Urinary bladder (tissue), 4 donors: ENCODE measurements around the gene SLC6A19. TPM values are rescaled to one million over a fixed set of nuclear protein-coding genes. Genes with fewer than 3 reads are reported as not detected.

Source experiments
- DNase-seq: peaks from one replicate; pipeline ENCODE4 v3.0.0-alpha.2; 2015; ENCODE audit errors: extremely low spot score
- H3K27ac ChIP-seq: one replicate; pipeline ENCODE4 v1.5.1; 2013; ENCODE audit warnings: low read depth, mild to moderate bottlenecking, moderate library complexity
- H3K36me3 ChIP-seq: one replicate; pipeline ENCODE4 v1.6.1; 2013; ENCODE audit warnings: mild to moderate bottlenecking, moderate library complexity; ENCODE audit not compliant: insufficient read depth
- H3K4me1 ChIP-seq: one replicate; pipeline ENCODE4 v1.6.1; 2013; ENCODE audit warnings: mild to moderate bottlenecking, moderate library complexity; ENCODE audit not compliant: insufficient read depth
- H3K4me3 ChIP-seq: one replicate; pipeline ENCODE4 v1.5.1; 2013; ENCODE audit warnings: low read depth, low read length
- WGBS: extraction: QIAGEN DNeasy Blood & Tissue Kit; methylation state at CpG from one replicate; pipeline ENCODE4 v1.1.7; 2013; 5-methylcytosine and 5-hydroxymethylcytosine counted together
- polyA plus RNA-seq: library from polyadenylated mRNA; stranded (reverse); fragments of 200-250 nt; gene quantifications from one replicate; pipeline ENCODE4 v1.2.3, GENCODE V29; 2013
- total RNA-seq: library from RNA; depleted of rRNA; stranded (reverse); fragments of >200 nt; gene quantifications from one replicate; pipeline ENCODE4 v1.2.3, GENCODE V29; 2014
- donor health status: healthy with polysubstance abuse.
- donor health status: healthy.

The SLC6A19 gene
- total and polyA plus RNA-seq, 2 donors: not detected

GRCh38 chr5:1188464-1188863 is 12.9 kb upstream of the SLC6A19 start:
- whole genome bisulfite sequencing: 70% methylated on average over 6 of the region's 6 CpGs
- Histone ChIP-seq H3K36me3 (no peaks in the 10 kb centered on the region), H3K27ac (no peak overlapping the region), H3K4me1 (no peaks in the 10 kb centered on the region), H3K4me3 (no peak overlapping the region)
- DNase-seq: no peak

DNA sequence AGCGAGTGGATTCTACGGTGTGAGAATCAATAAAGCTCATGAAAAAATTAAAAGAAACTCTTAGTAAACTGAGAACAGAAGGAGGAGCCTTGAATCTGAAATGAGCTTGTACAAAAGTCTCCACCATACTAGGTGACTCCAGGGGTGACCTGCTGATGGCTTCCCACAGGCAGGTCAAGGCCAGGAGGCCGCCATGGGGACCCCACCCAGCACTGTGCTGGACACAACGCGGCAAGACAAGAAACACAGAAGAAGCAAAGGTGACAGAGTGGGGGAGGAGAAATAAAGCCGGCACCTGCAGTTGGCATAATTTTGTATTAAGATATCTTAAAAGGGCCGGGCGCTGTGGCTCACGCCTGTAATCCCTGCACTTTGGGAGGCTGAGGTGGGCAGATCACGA is 12.1 kb upstream of the SLC6A19 start:
- 89% methylated on average over 10 of the region's 10 CpGs for WGBS

GRCh38 chr5:1190278-1190677 is 11.1 kb upstream of the SLC6A19 start:
- Histone ChIP-seq H3K4me3 (no peak overlapping the region), H3K4me1 (no peaks in the 10 kb centered on the region), H3K27ac (no peak overlapping the region), H3K36me3 (no peaks in the 10 kb centered on the region)
- no peak for DNase-seq
- WGBS: 59% methylated on average over 12 of the region's 12 CpGs

More for the DNA sequence above, 12.1 kb upstream of the SLC6A19 start:
- Histone ChIP-seq H3K27ac (no peak overlapping the region), H3K36me3 (no peaks in the 10 kb centered on the region), H3K4me1 (no peaks in the 10 kb centered on the region), H3K4me3 (no peak overlapping the region)
- no peak for DNase-seq

- Histone ChIP-seq H3K4me3 (no peak overlapping the region), H3K27ac (no peak overlapping the region), H3K4me1 (no peaks in the 10 kb centered on the region), H3K36me3 (no peaks in the 10 kb centered on the region)
- no peak for DNase-seq
- 16% methylated on average over 6 of the region's 6 CpGs for WGBS
These were observed 10.6 kb upstream of the SLC6A19 start for GRCh38 chr5:1190837-1191239.

DNA sequence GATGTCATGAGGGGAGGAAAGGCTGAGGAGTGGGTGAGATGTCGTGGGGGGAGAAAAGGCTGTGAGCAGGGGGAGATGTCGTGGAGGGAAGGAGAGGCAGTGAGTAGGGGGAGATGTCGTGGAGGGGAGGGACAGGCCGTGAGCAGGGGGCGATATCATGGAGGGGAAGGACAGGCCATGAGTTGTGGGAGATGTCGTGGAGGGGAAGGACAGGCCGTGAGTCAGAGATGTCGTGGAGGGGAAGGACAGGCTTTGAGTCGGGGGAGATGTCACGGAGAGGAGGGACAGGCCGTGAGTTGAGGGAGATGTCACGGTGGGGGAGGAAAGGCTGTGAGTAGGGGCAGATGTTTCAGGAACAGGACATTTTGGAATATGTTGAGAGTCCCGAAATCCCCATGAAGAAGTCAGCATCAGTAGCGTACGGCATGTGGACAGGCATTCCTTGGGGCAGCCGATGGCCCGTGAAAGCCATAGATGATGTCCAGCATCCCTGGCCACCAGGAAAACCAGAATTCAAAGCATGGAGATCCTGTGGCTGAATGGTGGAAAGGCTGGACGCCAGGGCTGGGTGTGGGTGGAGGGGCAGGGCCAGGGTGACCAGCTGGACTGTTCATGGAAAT is 8.3 kb upstream of the SLC6A19 start:
- WGBS: 68% methylated on average over 18 of the region's 18 CpGs
- DNase-seq: no peak
- Histone ChIP-seq H3K4me3 (no peak overlapping the region), H3K36me3 (no peaks in the 10 kb centered on the region), H3K27ac (no peak overlapping the region), H3K4me1 (no peaks in the 10 kb centered on the region)

- 84% methylated on average over 28 of the region's 28 CpGs for WGBS
- H3K36me3 ChIP-seq: no peaks in the 10 kb centered on the region
- no peak overlapping the region for H3K4me3 ChIP-seq
- no peaks in the 10 kb centered on the region for H3K4me1 ChIP-seq
- no peak overlapping the region for H3K27ac ChIP-seq
- no peak for DNase-seq
These were observed 7.8 kb upstream of the SLC6A19 start for GRCh38 chr5:1193591-1193985.

DNA sequence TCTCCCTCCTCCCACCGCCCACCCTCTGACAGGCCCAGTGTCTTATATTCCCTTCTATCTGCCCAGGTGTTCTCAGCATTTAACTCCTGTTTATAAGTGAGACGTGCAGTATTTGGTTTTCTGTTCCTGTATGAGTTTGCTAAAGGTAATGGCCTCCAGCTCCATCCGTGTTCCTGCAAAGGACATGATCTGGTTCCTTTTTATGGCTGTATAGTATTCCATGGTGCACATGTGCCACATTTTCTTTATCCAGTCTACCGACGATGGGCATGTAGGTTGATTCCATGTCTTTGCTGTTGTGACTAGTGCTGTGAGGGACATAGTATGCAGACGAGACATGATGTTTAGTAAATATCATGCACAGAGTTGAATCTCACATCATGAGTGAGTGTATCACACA is 7.0 kb upstream of the SLC6A19 start:
- Histone ChIP-seq H3K27ac (no peak overlapping the region), H3K4me1 (no peaks in the 10 kb centered on the region), H3K36me3 (no peaks in the 10 kb centered on the region), H3K4me3 (no peak overlapping the region)
- DNase-seq: no peak
- WGBS: 85% methylated on average over 6 of the region's 6 CpGs

DNA sequence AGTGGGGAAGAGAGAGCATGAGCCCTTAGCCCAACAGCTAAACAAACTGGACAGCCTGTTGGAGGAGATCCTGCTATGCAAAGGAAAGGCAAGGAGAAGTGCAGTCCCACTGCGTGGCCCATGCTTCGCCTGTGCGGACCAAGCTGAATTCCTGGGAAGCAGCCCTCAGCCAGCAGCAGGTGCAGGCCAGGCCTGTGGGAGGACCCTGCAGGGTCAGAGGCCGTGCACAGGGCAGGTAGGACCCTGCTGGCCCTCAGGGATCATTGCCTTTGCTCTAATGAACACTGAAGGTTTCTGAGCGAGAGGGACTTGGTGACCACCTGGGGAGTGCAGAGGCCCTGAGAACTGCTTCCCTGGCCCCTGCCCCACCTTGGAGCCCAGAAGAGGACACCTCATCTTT is 6.0 kb upstream of the SLC6A19 start:
- Histone ChIP-seq H3K4me1 (no peaks in the 10 kb centered on the region), H3K36me3 (no peaks in the 10 kb centered on the region), H3K27ac (no peak overlapping the region), H3K4me3 (no peak overlapping the region)
- WGBS: 84% methylated on average over 5 of the region's 5 CpGs
- no peak for DNase-seq

GRCh38 chr5:1195916-1196315 is 5.5 kb upstream of the SLC6A19 start:
- no peaks in the 10 kb centered on the region for H3K4me1 ChIP-seq
- no peaks in the 10 kb centered on the region for H3K36me3 ChIP-seq
- DNase-seq: no peak
- no peak overlapping the region for H3K4me3 ChIP-seq
- no peak overlapping the region for H3K27ac ChIP-seq
- WGBS: 79% methylated on average over 24 of the region's 24 CpGs

DNA sequence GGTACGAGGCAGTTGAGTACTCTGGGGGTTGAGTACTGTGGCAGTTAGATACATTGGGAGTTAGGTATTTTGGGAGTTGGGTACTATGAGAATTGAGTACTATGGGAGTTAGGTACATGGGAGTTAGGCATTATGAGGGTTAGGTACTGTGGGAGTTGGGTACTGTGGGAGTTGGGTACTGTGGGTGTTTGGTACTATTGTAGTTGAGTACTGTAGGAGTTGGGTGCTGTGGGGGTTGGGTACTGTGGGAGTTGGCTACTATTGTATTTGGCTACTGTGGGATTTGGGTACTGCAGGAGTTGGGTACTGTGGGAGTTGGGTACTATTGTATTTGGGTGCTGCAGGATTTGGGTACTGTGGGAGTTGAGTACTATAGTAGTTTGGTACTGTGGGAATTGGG is 4.8 kb upstream of the SLC6A19 start:
- 75% methylated on average over 1 of the region's 1 CpG for WGBS
- Histone ChIP-seq H3K36me3 (no peaks in the 10 kb centered on the region), H3K4me1 (no peaks in the 10 kb centered on the region), H3K4me3 (no peak overlapping the region), H3K27ac (no peak overlapping the region)
- no peak for DNase-seq

DNA sequence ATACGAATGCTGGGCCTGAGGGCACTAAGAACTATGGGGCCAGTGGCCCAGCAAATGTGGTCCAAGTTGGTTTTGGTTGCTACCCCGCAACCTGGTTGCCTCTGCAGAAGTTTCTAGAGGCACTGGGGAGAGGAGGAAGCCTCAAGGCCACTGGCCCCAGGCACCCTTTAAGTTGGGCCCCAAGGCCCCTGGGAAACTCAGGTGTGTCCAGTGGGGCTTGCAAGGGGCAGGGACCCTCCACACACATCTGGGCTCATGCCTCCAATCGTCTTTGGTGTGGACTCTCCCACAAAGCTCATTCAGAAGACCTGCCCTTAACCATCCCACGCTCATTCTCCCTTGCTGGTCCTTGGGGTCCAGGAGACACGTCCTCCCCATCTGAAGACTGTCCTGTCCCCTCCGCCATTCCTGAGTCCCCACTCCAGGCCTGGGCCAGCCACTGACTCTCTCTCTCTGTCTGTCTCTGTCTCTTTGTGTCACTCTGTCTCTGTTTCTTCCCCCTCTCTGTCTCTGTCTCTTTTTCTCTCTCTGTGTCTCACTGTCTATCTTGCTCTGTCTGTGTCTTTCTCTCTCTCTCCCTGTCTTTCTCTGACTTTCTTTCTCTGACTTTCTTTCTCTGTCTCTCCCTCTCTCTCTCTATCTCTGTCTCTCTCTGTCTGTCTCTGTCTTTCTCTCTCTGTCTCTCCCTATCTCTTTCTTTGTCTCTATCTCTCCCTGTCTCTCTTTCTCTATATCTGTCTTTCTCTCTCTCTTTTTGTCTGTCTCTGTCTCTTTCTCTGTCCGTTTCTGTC is 3.3 kb upstream of the SLC6A19 start:
- Histone ChIP-seq H3K36me3 (no peaks in the 10 kb centered on the region), H3K27ac (no peak overlapping the region), H3K4me1 (no peaks in the 10 kb centered on the region), H3K4me3 (no peak overlapping the region)
- no peak for DNase-seq
- 88% methylated on average over 7 of the region's 7 CpGs for WGBS

DNA sequence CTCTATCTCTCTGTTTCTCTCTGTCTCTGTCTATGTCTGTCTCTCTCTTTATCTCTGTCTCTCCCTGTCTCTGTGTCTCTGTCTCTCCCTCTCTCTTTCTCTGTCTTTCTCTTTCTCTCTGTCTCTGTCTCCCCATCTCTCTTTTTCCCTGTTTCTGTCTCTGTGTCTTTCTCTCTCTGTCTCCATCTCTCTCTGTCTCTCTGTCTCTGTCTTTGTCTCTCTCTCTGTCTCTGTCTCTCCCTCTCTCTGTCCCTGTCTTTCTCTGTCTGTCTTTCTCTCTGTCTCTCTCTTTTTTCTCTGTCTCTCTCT is 2.1 kb upstream of the SLC6A19 start:
- Histone ChIP-seq H3K4me1 (no peaks in the 10 kb centered on the region), H3K27ac (no peak overlapping the region), H3K4me3 (no peak overlapping the region), H3K36me3 (no peaks in the 10 kb centered on the region)
- DNase-seq: no peak

GRCh38 chr5:1199649-1200494 is 1.5 kb upstream of the SLC6A19 start:
- Histone ChIP-seq H3K27ac (no peak overlapping the region), H3K4me1 (no peaks in the 10 kb centered on the region), H3K36me3 (no peaks in the 10 kb centered on the region), H3K4me3 (no peak overlapping the region)
- no peak for DNase-seq
- WGBS: 45% methylated on average over 26 of the region's 26 CpGs
